Vagina (tissue), 2 donors: ENCODE data around the gene ITPK1. TPM values are rescaled to one million over a fixed set of nuclear protein-coding genes. Genes with fewer than 3 reads are reported as not detected.

Source experiments
- DNase-seq, 2 donors: peaks; one replicate each; pipeline ENCODE4 v3.0.0-alpha.2; 2017; ENCODE audit errors: extremely low spot score in 2 of 2
- H3K27ac ChIP-seq: fragments of 200-600 bp; sonication (generic); one replicate; pipeline ENCODE4 v1.5.1; 2019
- H3K27me3 ChIP-seq: fragments of 200-600 bp; sonication (generic); one replicate; pipeline ENCODE4 v1.5.1; 2019
- H3K36me3 ChIP-seq, 2 donors: fragments of 200-600 bp; sonication (generic); one replicate each; pipeline ENCODE4 v1.5.1; 2017 to 2019
- H3K4me1 ChIP-seq: fragments of 200-600 bp; sonication (generic); one replicate; pipeline ENCODE4 v1.5.1; 2019
- H3K4me3 ChIP-seq, 2 donors: fragments of 200-600 bp; sonication (generic); 1 replicate in 1 of 2; 2 replicates in 1 of 2; pipeline ENCODE4 v1.5.1; 2016 to 2019
- H3K9me3 ChIP-seq: fragments of 200-600 bp; sonication (generic); one replicate; pipeline ENCODE4 v1.5.1; 2019
- POLR2A ChIP-seq, 2 donors: fragments of 450-650 bp; IDR thresholded peaks; one replicate each; pipeline ENCODE4 v1.6.1; 2017; ENCODE audit warnings: antibody characterized with exemption in 2 of 2, mild to moderate bottlenecking in 2 of 2, moderate library complexity in 2 of 2
- POLR2AphosphoS5 ChIP-seq, 2 donors: sonication (generic); formaldehyde crosslinking; IDR thresholded peaks; one replicate each; pipeline ENCODE4 v1.9.0; 2017; ENCODE audit warnings: antibody characterized with exemption in 2 of 2, mild to moderate bottlenecking in 2 of 2, low read depth in 1 of 2; ENCODE audit not compliant: insufficient read depth in 1 of 2
- intact Hi-C: fragments of 100-400 bp; cut with DNase I; formaldehyde crosslinking; loops from one replicate; pipeline ENCODE4 v1.15.1; 2023
- total RNA-seq: library from RNA; depleted of rRNA; stranded (reverse); fragments of >200 nt; gene quantifications from one replicate; pipeline ENCODE4 v1.2.3, GENCODE V29; 2016
- TF ChIP-seq, protein P1 (sequence below), 3 experiments: fragments of 450-650 bp in 2 of 3; fragments of 200-600 bp in 1 of 3; sonication (generic) in 1 of 3; IDR thresholded peaks; one replicate each; pipeline ENCODE4 v1.5.1; 2017 to 2019; ENCODE audit warnings: antibody characterized with exemption in 3 of 3, mild to moderate bottlenecking in 2 of 3, moderate library complexity in 2 of 3

Gene ITPK1
- total RNA-seq, 1 donor from 2014 or later = 49.6 TPM

DNA sequence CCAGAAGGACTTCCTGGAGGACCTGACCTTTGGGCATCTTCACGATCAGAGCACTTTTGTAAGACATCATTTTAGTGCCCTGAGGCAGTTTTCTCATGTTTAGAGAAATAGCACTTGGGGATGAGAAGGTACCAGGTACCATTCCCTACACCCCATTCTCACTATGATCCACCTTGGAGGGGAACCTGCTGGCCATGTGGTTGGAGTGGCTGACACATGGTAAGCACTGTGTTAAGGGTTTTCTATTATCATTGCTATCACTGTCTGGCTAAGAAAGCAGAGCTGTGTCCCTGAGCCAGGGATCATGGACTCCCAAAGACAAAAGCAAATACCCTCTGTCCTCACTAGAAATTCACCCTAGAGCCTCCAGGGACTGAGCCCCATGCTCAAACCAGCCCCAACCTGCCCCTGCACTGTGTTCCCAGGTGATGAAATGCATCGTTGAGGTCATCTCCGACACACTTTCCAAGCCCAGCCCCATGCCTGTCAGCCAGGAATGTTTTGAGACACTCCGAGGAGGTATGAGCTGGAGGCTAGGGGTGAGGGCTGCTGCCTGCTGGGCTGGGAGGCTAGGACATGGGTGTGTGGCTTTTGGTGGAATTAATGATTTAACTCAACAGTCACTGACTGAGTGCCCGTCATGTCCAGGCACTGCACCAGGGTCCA lies 189.4 kb downstream of the ITPK1 start:
- Histone ChIP-seq H3K27me3 (no peaks in the 10 kb centered on the region), H3K4me3 (no peak overlapping the region), H3K4me1 (peaks cover 3% of the 10 kb centered on the region), H3K27ac (no peak overlapping the region), H3K36me3 (no peaks in the 10 kb centered on the region), H3K9me3 (no peaks in the 10 kb centered on the region)
- no peak for TF ChIP-seq POLR2AphosphoS5 (IDR thresholded peaks at IDR 0.05; ENCODE audit: insufficient read depth in 1 of 2, low read depth in 1 of 2)
- TF ChIP-seq, protein P1, sequence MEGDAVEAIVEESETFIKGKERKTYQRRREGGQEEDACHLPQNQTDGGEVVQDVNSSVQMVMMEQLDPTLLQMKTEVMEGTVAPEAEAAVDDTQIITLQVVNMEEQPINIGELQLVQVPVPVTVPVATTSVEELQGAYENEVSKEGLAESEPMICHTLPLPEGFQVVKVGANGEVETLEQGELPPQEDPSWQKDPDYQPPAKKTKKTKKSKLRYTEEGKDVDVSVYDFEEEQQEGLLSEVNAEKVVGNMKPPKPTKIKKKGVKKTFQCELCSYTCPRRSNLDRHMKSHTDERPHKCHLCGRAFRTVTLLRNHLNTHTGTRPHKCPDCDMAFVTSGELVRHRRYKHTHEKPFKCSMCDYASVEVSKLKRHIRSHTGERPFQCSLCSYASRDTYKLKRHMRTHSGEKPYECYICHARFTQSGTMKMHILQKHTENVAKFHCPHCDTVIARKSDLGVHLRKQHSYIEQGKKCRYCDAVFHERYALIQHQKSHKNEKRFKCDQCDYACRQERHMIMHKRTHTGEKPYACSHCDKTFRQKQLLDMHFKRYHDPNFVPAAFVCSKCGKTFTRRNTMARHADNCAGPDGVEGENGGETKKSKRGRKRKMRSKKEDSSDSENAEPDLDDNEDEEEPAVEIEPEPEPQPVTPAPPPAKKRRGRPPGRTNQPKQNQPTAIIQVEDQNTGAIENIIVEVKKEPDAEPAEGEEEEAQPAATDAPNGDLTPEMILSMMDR (IDR thresholded peaks at IDR 0.05) = no peak
- no peak for DNase-seq
- intact Hi-C loops = no loop called here

DNA sequence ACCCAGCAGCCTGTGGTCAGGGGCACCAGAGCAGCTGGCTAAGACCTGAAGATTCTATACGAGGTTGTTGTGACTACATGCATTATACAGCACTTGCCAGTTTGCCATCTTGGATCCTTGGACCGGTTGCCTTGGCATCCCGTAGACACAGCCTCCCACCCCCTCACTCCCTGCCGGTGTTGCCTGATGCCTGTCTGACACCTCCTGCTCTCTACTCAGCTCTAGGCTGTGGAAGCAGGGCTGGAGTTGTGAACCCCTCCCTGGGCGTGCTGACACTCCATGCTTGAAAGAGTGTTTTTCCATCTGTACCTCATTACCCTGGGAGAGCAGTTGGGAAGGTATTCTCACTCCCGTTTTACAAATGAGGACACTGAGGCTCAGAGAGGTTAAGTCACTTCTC lies 190.3 kb downstream of the ITPK1 start:
- H3K9me3 ChIP-seq = no peaks in the 10 kb centered on the region
- no peak for DNase-seq
- TF ChIP-seq POLR2A (IDR thresholded peaks at IDR 0.05) (no peak), POLR2AphosphoS5 (IDR thresholded peaks at IDR 0.05; ENCODE audit: insufficient read depth in 1 of 2, low read depth in 1 of 2) (no peak)
- TF ChIP-seq, protein P1 (IDR thresholded peaks at IDR 0.05) = no peak
- H3K4me1 ChIP-seq = no peaks in the 10 kb centered on the region
- H3K27me3 ChIP-seq = no peaks in the 10 kb centered on the region
- no peak overlapping the region for H3K27ac ChIP-seq
- no peaks in the 10 kb centered on the region for H3K36me3 ChIP-seq
- intact Hi-C loops = no loop called here
- H3K4me3 ChIP-seq = no peak overlapping the region

DNA sequence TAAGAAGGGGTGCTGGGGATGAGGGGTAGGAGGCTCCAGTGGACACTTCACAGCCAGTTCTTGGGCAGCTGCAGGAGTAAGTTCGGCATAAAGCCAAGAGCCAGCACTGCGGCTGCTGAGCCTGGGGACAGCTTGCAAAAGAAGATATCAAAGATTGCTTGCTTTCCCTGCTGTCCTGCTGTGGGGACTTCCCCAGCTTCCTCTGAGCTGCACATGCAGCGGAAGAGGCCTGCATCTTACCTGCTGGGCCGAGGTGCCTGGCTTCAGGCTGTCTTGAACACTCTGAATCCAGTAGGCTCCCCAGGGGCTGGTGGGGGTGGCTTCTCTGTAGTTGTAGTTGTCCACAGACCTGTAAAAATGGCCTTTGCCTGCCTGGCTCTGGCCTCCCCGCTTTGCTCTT lies 191.5 kb downstream of the ITPK1 start:
- H3K9me3 ChIP-seq = no peaks in the 10 kb centered on the region
- H3K27ac ChIP-seq = no peak overlapping the region
- H3K27me3 ChIP-seq = no peaks in the 10 kb centered on the region
- TF ChIP-seq POLR2AphosphoS5 (IDR thresholded peaks at IDR 0.05; ENCODE audit: insufficient read depth in 1 of 2, low read depth in 1 of 2) = no peak
- no peak for TF ChIP-seq POLR2A (IDR thresholded peaks at IDR 0.05)
- TF ChIP-seq, protein P1 (IDR thresholded peaks at IDR 0.05) = no peak
- H3K4me3 ChIP-seq = no peak overlapping the region
- intact Hi-C loops = no loop called here
- H3K4me1 ChIP-seq = no peaks in the 10 kb centered on the region
- no peak for DNase-seq
- no peaks in the 10 kb centered on the region for H3K36me3 ChIP-seq

DNA sequence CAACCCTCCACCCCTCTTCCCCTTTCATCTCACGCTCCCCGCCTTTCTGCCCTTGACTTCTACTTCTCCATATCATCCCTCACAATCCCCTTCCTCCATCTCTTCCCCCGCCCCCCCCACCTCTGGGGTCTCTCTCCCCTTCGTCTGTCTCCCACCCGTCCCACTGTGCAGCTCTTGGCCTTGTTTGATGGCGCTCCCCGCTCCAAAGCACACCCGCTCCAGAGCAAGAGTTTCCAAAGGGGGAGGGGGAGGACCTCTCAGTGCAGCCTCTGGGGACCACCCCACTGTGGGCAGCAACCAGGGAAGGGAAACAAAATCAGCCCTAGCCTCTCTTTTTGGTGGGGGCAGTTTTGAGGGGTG lies 192.0 kb downstream of the ITPK1 start:
- DNase-seq = no peak
- H3K9me3 ChIP-seq = no peaks in the 10 kb centered on the region
- H3K27ac ChIP-seq = no peak overlapping the region
- intact Hi-C loops = no loop called here
- H3K36me3 ChIP-seq = no peaks in the 10 kb centered on the region
- H3K4me1 ChIP-seq = no peaks in the 10 kb centered on the region
- no peak overlapping the region for H3K4me3 ChIP-seq
- no peaks in the 10 kb centered on the region for H3K27me3 ChIP-seq
- TF ChIP-seq, protein P1 (IDR thresholded peaks at IDR 0.05) = no peak
- TF ChIP-seq POLR2AphosphoS5 (IDR thresholded peaks at IDR 0.05; ENCODE audit: insufficient read depth in 1 of 2, low read depth in 1 of 2) = no peak
- TF ChIP-seq POLR2A (IDR thresholded peaks at IDR 0.05) = no peak

DNA sequence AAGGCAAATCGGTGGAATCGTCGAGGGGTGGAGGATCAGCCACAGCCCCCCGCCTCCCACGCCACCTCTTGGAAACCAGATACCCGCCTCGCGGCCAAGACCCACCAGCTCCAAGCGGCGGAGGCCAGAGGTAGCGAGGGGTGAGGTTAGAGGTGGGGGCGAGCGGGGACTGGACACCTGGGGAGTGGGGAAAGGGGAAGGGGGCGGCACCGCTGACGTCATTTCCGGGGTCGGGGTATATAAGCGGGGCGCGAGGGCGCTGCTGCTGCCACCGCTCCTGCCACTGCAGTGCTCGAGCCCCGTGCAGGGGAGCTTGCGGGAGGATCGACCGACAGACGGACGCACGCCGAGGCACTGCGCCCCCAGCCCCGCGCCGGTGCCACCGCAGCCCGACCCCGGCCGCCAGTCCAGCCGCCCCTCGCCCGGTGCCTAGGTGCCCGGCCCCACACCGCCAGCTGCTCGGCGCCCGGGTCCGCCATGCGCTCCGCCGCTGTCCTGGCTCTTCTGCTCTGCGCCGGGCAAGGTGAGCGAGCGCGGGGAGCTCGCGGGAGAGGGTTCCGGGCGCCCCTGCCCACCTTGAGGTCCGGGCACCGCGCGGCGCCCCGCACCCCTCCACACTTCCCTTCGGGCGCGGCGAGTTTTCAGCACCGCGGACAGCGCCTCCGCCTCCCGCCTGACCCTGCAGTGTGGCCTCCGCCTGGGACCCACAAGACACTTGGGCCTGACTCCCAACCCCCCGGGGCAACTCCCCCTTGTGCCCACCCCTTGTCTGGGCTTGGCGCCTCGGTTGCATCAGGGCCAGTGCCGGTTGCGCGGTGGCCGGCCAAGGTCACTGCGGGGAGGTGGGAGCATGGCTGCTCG lies 192.6 kb downstream of the ITPK1 start, which contains the start of gene CHGA:
Gene CHGA, plus strand, starts transcription at position 268 of the 861 bp plus-strand sequence. Its CDS starts 210 bp downstream, at position 478.
- TF ChIP-seq, protein P1 (IDR thresholded peaks at IDR 0.05) = no peak
- TF ChIP-seq POLR2A (IDR thresholded peaks at IDR 0.05) = no peak
- no peak for TF ChIP-seq POLR2AphosphoS5 (IDR thresholded peaks at IDR 0.05; ENCODE audit: insufficient read depth in 1 of 2, low read depth in 1 of 2)
- H3K27ac ChIP-seq = no peak within 1 kb of the TSS
- no peaks in the 10 kb centered on the region for H3K4me1 ChIP-seq
- intact Hi-C loops = no loop called here
- no peak for DNase-seq
- H3K36me3 ChIP-seq = no peaks in the 10 kb centered on the region
- H3K4me3 ChIP-seq = no peak within 1 kb of the TSS
- H3K9me3 ChIP-seq = no peaks in the 10 kb centered on the region
- H3K27me3 ChIP-seq = no peaks in the 10 kb centered on the region
